HG02623 (cell line): Measurements from ENCODE around the gene RC3H1.
"Not testable (repeated sequence)": the region's sequence is repeated elsewhere in the genome, so short reads cannot be mapped to it uniquely, and the experiment has no call there.

Experiments
- ATAC-seq: cut with Tn5 transposase; IDR thresholded peaks from one replicate; pipeline ENCODE4 v1.9.1; 2021; ENCODE audit warnings: moderate library complexity; ENCODE audit not compliant: unreplicated experiment

The RC3H1 gene

GRCh38 chr1:174022080-174022975 is at the start of gene RC3H1:
TSS of gene RC3H1 (minus strand) at chr1:174022357. CDS start at chr1:173992985, 29,372 bp downstream.
- peak; percentile 86 for ATAC-seq

GRCh38 chr1:174070614-174071013 is 48.5 kb upstream of the RC3H1 start:
- no peak for ATAC-seq

GRCh38 chr1:174068000-174068399 is 45.8 kb upstream of the RC3H1 start:
- ATAC-seq = no peak

DNA sequence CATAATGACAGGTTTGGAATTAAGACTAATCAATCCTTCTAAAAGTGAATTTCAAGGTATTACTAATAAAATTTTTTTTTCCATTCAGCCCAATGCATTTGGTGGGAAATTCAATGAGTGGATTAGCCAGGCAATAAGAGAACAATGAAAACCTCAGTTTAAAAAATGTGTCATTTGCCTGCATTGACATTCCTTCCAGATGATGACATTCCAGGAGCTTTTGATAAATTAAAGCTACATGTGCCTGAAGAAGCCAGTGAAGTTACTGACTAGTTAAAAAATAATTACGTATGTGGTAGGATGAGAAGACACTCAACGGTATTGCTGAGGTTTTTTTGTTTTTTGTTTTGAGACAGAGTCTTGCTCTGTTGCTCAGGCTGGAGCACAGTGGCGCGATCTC is 37.9 kb upstream of the RC3H1 start:
- ATAC-seq = no peak

- ATAC-seq = no peak
These were observed 36.5 kb upstream of the RC3H1 start for GRCh38 chr1:174058624-174059023.

DNA sequence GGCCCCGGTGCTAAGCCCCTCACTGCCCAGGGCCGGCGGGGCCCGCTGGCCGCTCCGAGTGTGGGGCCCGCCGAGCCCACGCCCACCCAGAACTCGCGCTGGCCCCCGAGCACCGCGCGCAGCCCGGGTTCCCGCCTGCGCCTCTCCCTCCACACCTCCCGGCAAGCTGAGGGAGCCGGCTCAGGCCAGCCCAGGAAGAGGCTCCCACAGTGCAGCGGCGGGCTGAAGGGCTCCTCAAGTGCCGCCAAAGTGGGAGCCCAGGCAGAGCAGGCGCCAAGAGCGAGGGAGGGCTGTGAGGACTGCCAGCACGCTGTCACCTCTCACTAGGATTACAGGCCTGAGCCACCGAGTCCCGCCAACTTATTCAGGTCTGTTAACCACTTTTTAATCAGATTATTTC is 34.5 kb upstream of the RC3H1 start:
- ATAC-seq = not testable (repeated sequence)

DNA sequence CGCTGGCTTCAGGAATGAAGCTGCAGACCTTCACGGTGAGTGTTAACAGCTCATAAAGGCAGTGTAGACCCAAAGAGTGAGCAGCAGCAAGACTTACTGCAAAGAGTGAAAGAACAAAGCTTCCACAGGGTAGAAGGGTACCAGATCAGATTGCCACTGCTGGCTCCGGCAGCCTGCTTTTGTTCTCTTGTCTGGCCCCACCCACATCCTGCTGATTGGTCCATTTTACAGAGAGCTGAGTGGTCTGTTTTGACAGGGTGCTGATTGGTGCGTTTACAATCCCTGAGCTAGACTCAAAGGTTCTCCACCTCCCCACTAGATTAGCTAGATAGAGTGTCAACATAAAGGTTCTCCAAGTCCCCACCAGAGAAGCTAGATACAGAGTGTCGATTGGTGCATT is 33.6 kb upstream of the RC3H1 start:
- ATAC-seq = not testable (repeated sequence)

- no peak for ATAC-seq
These were observed 31.7 kb upstream of the RC3H1 start for GRCh38 chr1:174053826-174054225.

GRCh38 chr1:174052621-174053020 is 30.5 kb upstream of the RC3H1 start:
- no peak for ATAC-seq

- no peak for ATAC-seq
These were observed 29.8 kb upstream of the RC3H1 start for GRCh38 chr1:174051956-174052355.

GRCh38 chr1:174049514-174049913 is 27.4 kb upstream of the RC3H1 start:
- ATAC-seq = no peak

DNA sequence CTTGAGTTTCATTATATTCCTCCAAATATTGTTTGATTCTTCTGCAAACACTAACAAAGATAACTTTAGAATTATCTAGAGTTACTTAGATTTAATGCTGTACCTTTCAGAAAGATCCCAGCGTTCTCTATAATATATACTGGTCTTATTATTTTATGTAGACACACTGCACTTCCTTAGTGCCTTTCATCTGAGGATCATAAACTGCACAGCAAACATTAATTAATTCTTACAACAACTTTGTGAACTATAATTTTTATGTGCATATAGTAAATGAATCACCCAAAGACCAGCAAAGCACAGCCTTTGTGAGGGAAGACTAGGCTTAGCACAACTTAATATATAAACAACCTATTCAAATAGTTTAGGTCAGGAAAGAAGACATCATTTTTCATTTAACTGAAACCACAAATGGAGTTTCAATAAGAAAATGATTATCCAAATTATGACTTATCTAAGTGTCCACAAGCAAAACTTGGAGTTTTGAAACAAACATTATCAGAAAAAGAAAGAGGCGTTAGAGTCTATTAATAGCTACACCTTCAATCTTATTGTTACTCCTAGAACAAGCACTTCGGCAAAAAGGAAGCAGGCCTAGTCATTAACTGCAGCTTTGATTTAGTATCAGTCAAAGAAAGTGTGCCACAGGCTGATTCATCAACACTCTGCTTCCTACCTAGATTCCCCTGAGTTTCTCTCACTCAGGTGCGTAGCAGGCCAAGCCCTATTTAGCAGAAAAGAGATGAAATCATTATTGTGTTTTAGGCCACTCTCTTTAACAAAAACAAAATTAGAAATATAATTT is 22.5 kb upstream of the RC3H1 start:
- no peak for ATAC-seq

GRCh38 chr1:174042509-174042908 is 20.4 kb upstream of the RC3H1 start:
- ATAC-seq = not testable (repeated sequence)

- ATAC-seq = no peak
These were observed 19.2 kb upstream of the RC3H1 start for GRCh38 chr1:174041369-174041768.

DNA sequence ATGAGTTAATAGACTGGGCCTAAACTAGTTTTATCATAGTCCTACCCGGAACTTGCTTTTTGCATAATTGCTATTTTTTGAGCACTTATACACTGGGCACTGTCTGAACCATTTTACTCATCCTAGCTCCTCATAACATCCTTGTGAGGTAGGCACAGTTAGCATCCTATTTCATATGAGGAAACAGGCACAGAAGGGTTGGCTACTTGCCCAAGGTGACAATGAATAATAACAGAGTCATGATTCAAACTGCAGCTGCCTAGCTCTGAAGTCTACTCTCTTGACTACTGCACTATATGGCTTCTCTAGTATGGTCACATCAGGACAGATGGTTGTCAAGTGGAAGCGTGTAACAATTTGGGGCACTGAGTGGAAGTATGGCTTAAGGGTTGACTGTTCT is 18.2 kb upstream of the RC3H1 start:
- ATAC-seq = no peak

GRCh38 chr1:174039027-174039426 is 16.9 kb upstream of the RC3H1 start:
- ATAC-seq = no peak

GRCh38 chr1:174036798-174037197 is 14.6 kb upstream of the RC3H1 start:
- no peak for ATAC-seq

DNA sequence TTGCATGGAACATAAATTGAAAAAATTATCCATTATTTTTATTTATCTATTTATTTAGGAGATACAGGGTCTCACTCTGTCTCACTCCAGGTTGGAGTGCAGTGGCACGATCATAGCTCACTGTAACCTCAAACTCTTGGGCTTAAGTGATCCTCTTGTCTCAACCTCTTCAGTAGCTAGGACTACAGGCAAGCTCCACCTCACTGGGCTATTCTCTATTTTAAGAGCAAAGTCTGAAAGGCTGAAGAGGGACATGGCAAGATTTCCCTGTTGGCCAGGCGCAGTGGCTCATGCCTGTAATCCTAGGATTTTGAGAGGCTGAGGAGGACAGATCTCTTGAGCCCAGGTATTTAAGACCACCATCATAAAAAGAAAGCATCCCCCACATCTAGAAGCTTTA is 14.0 kb upstream of the RC3H1 start:
- ATAC-seq = no peak

DNA sequence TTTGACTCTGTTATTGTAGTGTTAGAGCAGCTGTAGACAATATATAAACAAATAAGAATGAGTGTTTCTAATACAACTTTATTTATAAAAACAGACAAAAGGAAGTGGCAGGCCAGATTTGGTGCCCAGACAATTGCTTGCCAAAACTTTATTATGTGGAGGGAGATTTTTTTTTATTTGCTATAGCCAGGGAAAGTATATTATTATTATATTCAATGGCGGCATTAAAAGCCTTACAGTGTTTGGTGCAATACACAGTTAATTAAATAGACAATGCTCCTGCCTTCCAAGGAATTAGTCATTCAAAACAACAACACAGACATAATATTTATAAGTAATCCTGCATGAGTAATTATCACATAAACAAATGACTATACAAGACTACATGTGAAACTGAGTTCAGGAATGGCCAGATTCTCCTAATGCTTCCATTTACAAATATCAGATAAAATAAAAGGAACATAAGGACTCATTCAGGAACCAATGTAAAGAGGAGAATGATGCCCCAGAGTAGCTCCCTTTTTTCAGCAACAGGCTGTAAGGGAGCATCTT is 10.6 kb upstream of the RC3H1 start:
- ATAC-seq = no peak

GRCh38 chr1:174031099-174031498 is 8.9 kb upstream of the RC3H1 start:
- no peak for ATAC-seq

- ATAC-seq = no peak
These were observed 6.3 kb upstream of the RC3H1 start for GRCh38 chr1:174028495-174028894.

- no peak for ATAC-seq
These were observed 1.3 kb upstream of the RC3H1 start for GRCh38 chr1:174023440-174023839.
